B cell (primary cell): Measurements from ENCODE around the gene MAP1B. TPM values are rescaled to one million over a fixed set of nuclear protein-coding genes. Genes with fewer than 3 reads are reported as not detected.

Experiments used
- ATAC-seq: fragments of 200-7000 bp; cut with Tn5 transposase; one replicate; pipeline ENCODE4 v1.10.0; 2021; ENCODE audit warnings: low read depth, mild to moderate bottlenecking, moderate number of reproducible peaks, moderate library complexity
- CTCF ChIA-PET: fragments of 350-600 bp; sonication (Branson Sonifier 250); formaldehyde crosslinking; loops from one replicate; lab custom pipeline; 2021; ENCODE audit warnings: antibody characterized with exemption, inconsistent platforms; lab: Charles Lee
- POLR2A ChIA-PET: fragments of 350-600 bp; sonication (Branson Sonifier 250); formaldehyde crosslinking; loops from one replicate; lab custom pipeline; 2021; ENCODE audit warnings: antibody characterized with exemption; lab: Charles Lee
- DNase-seq: peaks from one replicate; pipeline ENCODE4 v3.0.0; 2013
- H2AFZ ChIP-seq: 2 replicates; pipeline ENCODE4 v1.6.1; 2012; ENCODE audit warnings: mild to moderate bottlenecking, low read depth, low read length; ENCODE audit not compliant: insufficient read depth, poor library complexity, severe bottlenecking
- H3K27ac ChIP-seq, 2 donors: 1 replicate in 1 of 2; 2 replicates in 1 of 2; pipeline ENCODE4 v1.5.1; 2012 to 2013; ENCODE audit warnings: low read length in 2 of 2, mild to moderate bottlenecking in 2 of 2, moderate library complexity in 1 of 2
- H3K27me3 ChIP-seq, 4 experiments: fragments of 200-600 bp in 1 of 4; sonication (generic) in 1 of 4; replicated peaks in 1 of 4; 1 replicate in 2 of 4; 2 replicates in 2 of 4; pipeline versions ENCODE4 v1.6.1 to v1.7.0; 2013 to 2016; ENCODE audit warnings: low read length in 3 of 4, mild to moderate bottlenecking in 2 of 4, mixed read lengths in 1 of 4, moderate library complexity in 1 of 4; ENCODE audit not compliant: insufficient read depth in 4 of 4, control insufficient read depth in 3 of 4; ENCODE audit errors: control extremely low read depth in 1 of 4
- H3K36me3 ChIP-seq, 2 experiments: replicated peaks in 1 of 2; 1 replicate in 1 of 2; 2 replicates in 1 of 2; pipeline versions ENCODE4 v1.6.1 to v1.7.1; 2013; ENCODE audit warnings: low read length in 1 of 2; ENCODE audit not compliant: insufficient read depth in 2 of 2, control insufficient read depth in 1 of 2; ENCODE audit errors: control extremely low read depth in 1 of 2, extremely low read depth in 1 of 2
- H3K4me1 ChIP-seq, 2 donors: fragments of 200-600 bp in 1 of 2; sonication (generic) in 1 of 2; 1 replicate in 1 of 2; 2 replicates in 1 of 2; pipeline versions ENCODE4 v1.5.1 to v1.6.1; 2013 to 2017; ENCODE audit warnings: low read length in 2 of 2; ENCODE audit not compliant: control insufficient read depth in 2 of 2, insufficient read depth in 2 of 2
- H3K4me2 ChIP-seq: replicated peaks from 2 replicates; pipeline ENCODE3; 2012; ENCODE audit warnings: mild to moderate bottlenecking, low read depth, low read length; ENCODE audit not compliant: poor library complexity, severe bottlenecking
- H3K4me3 ChIP-seq, 5 experiments: fragments of 200-600 bp in 1 of 5; sonication (generic) in 1 of 5; 1 replicate in 3 of 5; 2 replicates in 2 of 5; pipeline versions ENCODE4 v1.5.1 to v1.7.0; 2011 to 2016; ENCODE audit warnings: low read length in 4 of 5, mild to moderate bottlenecking in 4 of 5, low read depth in 2 of 5, control low read depth in 1 of 5, moderate library complexity in 1 of 5; ENCODE audit not compliant: insufficient read depth in 1 of 5; ENCODE audit errors: control extremely low read depth in 1 of 5, extremely low read depth in 1 of 5
- H3K79me2 ChIP-seq: fragments of 200-600 bp; sonication (generic); one replicate; pipeline ENCODE4 v1.6.0; 2016; ENCODE audit warnings: low read length; ENCODE audit not compliant: control insufficient read depth, insufficient read depth
- H3K9ac ChIP-seq: fragments of 200-600 bp; sonication (generic); 2 replicates; pipeline ENCODE4 v1.6.1; 2017; ENCODE audit warnings: mild to moderate bottlenecking, low read length, moderate library complexity
- H3K9me3 ChIP-seq, 3 donors: one replicate each; pipeline versions ENCODE4 v1.6.1 to v1.7.1; 2013; ENCODE audit warnings: low read length in 2 of 3; ENCODE audit not compliant: control insufficient read depth in 2 of 3, insufficient read depth in 1 of 3; ENCODE audit errors: control extremely low read depth in 1 of 3
- H4K20me1 ChIP-seq: 2 replicates; pipeline ENCODE4 v1.6.0; 2012; ENCODE audit warnings: mild to moderate bottlenecking, low read length; ENCODE audit not compliant: insufficient read depth, control insufficient read depth, poor library complexity, severe bottlenecking
- H3K27ac Mint-ChIP-seq: one replicate; pipeline ENCODE4 v1.8.0; 2021; ENCODE audit warnings: mixed read lengths
- H3K27me3 Mint-ChIP-seq: one replicate; pipeline ENCODE4 v1.8.0; 2021; ENCODE audit warnings: mixed read lengths
- H3K4me1 Mint-ChIP-seq: one replicate; pipeline ENCODE4 v1.8.0; 2021; ENCODE audit warnings: mixed read lengths
- H3K4me3 Mint-ChIP-seq: one replicate; pipeline ENCODE4 v1.8.0; 2021; ENCODE audit warnings: mixed read lengths
- H3K9me3 Mint-ChIP-seq: one replicate; pipeline ENCODE4 v1.8.0; 2022; ENCODE audit warnings: mixed read lengths; ENCODE audit not compliant: insufficient read depth
- EZH2 ChIP-seq: IDR thresholded peaks from 2 replicates; pipeline ENCODE4 v1.6.1; 2012; ENCODE audit warnings: borderline replicate concordance, low read depth, mild to moderate bottlenecking, moderate library complexity, low read length; ENCODE audit not compliant: insufficient read depth, poor library complexity, severe bottlenecking
- WGBS: methylation state at CpG from one replicate; pipeline ENCODE4 v1.1.5; 2013; ENCODE audit warnings: missing lambda C conversion rate; ENCODE audit not compliant: insufficient coverage; 5-methylcytosine and 5-hydroxymethylcytosine counted together
- intact Hi-C: fragments of 100-400 bp; cut with micrococcal nuclease; formaldehyde crosslinking; loops from one replicate; pipeline ENCODE4 v1.10.0; 2022
- polyA plus RNA-seq: library from polyadenylated mRNA; depleted of rRNA; stranded (reverse); fragments of >200 nt; gene quantifications from 2 replicates; pipeline ENCODE4 v1.2.3, GENCODE V29; 2012
- total RNA-seq, 2 donors: library from RNA; stranded (reverse); fragments of 120-200 nt in 1 of 2; gene quantifications; 1 replicate in 1 of 2; 2 replicates in 1 of 2; pipeline versions ENCODE4 v1.2.3 to v1.2.4, GENCODE V29; 2013 to 2022
- TF ChIP-seq, protein P1 (sequence below): fragments of 200-600 bp; IDR thresholded peaks from one replicate; pipeline ENCODE4 v1.8.0; 2022; ENCODE audit warnings: antibody characterized with exemption, mild to moderate bottlenecking

MAP1B gene
- total and polyA plus RNA-seq, 2 donors (not counting 1 experiment from before 2014, with no cell fraction given) = 0.15 TPM; not detected in 1

DNA sequence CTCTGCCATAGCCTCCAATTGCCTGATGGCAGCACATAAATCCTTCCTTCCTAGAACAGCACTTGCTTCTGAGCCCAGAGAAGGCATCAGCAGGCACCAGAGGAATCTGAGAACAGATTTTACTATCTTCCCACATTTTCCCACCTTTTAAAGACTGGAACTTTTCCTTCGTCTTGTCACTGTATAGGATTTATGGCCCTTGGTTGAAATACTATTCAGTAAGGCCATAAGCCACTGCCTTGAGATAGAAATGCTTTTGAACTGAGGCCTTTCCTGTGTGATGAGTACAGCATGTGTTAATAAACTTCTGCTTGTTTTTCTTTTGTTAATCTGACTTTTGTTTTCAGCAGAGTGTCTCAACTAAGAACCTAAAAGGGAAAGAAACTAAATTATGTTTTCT is 128.4 kb downstream of the MAP1B start:
- no CpG with 5 or more reads among the region's 1 CpG for WGBS
- H3K9ac ChIP-seq = no peak overlapping the region
- H3K4me1 Mint-ChIP-seq = peaks cover 16% of the 10 kb centered on the region

DNA sequence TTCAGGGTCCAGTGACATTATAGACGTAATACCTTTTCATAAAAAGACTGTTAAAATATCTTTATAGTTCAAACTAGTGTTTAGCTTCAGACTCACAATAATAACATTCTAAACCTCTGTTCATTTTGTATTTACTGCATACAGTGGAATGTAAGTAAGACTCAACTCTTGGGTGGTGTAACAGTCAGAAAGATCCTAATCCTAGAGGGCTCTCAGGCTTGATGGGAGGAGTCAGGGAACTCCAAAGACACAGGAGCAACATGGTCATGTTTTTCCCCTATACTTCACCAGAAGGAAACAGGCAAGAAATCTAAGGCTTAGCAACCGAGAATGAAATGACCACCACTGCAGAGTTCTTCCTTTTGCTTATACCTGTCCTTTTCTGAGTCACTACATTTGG is 130.1 kb downstream of the MAP1B start:
- ATAC-seq (no peak), DNase-seq (no peak)
- Histone ChIP-seq H3K9me3 (no peaks in the 10 kb centered on the region), H3K4me3 (no peak overlapping the region), H3K36me3 (peaks cover 9 to 38% of the 10 kb centered on the region in 2 experiments), H3K79me2 (no peaks in the 10 kb centered on the region), H3K4me1 (no peaks in the 10 kb centered on the region), H3K9ac (no peak overlapping the region), H4K20me1 (no peaks in the 10 kb centered on the region), H3K27me3 (no peaks in the 10 kb centered on the region), H3K4me2 (no peak overlapping the region), H3K27ac (no peak overlapping the region), H2AFZ (no peak overlapping the region)
- TF ChIP-seq, protein P1, sequence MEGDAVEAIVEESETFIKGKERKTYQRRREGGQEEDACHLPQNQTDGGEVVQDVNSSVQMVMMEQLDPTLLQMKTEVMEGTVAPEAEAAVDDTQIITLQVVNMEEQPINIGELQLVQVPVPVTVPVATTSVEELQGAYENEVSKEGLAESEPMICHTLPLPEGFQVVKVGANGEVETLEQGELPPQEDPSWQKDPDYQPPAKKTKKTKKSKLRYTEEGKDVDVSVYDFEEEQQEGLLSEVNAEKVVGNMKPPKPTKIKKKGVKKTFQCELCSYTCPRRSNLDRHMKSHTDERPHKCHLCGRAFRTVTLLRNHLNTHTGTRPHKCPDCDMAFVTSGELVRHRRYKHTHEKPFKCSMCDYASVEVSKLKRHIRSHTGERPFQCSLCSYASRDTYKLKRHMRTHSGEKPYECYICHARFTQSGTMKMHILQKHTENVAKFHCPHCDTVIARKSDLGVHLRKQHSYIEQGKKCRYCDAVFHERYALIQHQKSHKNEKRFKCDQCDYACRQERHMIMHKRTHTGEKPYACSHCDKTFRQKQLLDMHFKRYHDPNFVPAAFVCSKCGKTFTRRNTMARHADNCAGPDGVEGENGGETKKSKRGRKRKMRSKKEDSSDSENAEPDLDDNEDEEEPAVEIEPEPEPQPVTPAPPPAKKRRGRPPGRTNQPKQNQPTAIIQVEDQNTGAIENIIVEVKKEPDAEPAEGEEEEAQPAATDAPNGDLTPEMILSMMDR = no peak
- TF ChIP-seq EZH2 = no peak
- POLR2A ChIA-PET = no interaction called here
- WGBS = no CpG with 5 or more reads among the region's 2 CpGs
- H3K4me1 Mint-ChIP-seq = peaks cover 17% of the 10 kb centered on the region
- CTCF ChIA-PET = no interaction called here
- H3K9me3 Mint-ChIP-seq = no peaks in the 10 kb centered on the region
- no peaks in the 10 kb centered on the region for H3K27me3 Mint-ChIP-seq
- H3K4me3 Mint-ChIP-seq = no peak overlapping the region
- no peak overlapping the region for H3K27ac Mint-ChIP-seq
- intact Hi-C loops = no loop called here

More for the DNA sequence above, 128.4 kb downstream of the MAP1B start:
- no peaks in the 10 kb centered on the region for H3K9me3 Mint-ChIP-seq
- TF ChIP-seq, protein P1 = no peak
- no peak for TF ChIP-seq EZH2
- H3K36me3 ChIP-seq = peaks cover 15 to 48% of the 10 kb centered on the region in 2 experiments
- no peaks in the 10 kb centered on the region for H3K27me3 ChIP-seq
- DNase-seq (no peak), ATAC-seq (no peak)
- no peak overlapping the region for H3K27ac Mint-ChIP-seq
- no peak overlapping the region for H3K4me3 ChIP-seq
- H3K9me3 ChIP-seq = no peaks in the 10 kb centered on the region
- H3K27ac ChIP-seq = no peak overlapping the region
- no peaks in the 10 kb centered on the region for H4K20me1 ChIP-seq
- no peak overlapping the region for H2AFZ ChIP-seq
- no peaks in the 10 kb centered on the region for H3K4me1 ChIP-seq
- no peak overlapping the region for H3K4me3 Mint-ChIP-seq
- H3K27me3 Mint-ChIP-seq = no peaks in the 10 kb centered on the region
- no peaks in the 10 kb centered on the region for H3K79me2 ChIP-seq
- ChIA-PET POLR2A (no interaction called here), CTCF (interaction anchor here (1.8 kb wide), 1 partner anchor 73 kb away, joined by 6 read pairs; no protein-coding TSS in a partner anchor)
- intact Hi-C loops = no loop called here
- H3K4me2 ChIP-seq = no peak overlapping the region
